ENCODE results near the gene SVEP1. TPM values are rescaled to one million over a fixed set of nuclear protein-coding genes. Genes with fewer than 3 reads are reported as not detected.
"Not testable (repeated sequence)": the region's sequence is repeated elsewhere in the genome, so short reads cannot be mapped to it uniquely, and the experiment has no call there.

The SVEP1 gene
- total RNA-seq, 1 experiment from 2014 or later = 17.2 TPM

DNA sequence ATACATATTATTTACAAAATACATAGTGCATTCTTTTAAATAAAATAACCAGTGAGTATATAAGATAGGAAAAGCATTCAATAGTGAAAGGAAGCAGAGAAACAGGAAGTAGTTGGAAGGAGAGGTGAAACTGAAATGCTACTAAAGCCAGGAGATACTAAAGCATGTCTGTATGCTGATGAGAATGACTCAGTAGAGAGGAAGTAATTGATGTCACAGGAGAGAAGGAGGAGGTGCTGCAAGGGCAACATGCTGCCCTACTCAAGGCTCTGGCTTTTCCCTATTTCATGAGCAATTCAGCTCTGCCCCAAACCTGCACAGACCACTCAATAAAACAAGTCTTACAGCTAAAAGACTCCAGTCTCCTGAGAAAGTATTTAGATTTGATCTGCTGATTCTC, 133.4 kb downstream of the SVEP1 start:
- DNase-seq (ENCODE audit: low read depth) = peak; percentile 51

DNA sequence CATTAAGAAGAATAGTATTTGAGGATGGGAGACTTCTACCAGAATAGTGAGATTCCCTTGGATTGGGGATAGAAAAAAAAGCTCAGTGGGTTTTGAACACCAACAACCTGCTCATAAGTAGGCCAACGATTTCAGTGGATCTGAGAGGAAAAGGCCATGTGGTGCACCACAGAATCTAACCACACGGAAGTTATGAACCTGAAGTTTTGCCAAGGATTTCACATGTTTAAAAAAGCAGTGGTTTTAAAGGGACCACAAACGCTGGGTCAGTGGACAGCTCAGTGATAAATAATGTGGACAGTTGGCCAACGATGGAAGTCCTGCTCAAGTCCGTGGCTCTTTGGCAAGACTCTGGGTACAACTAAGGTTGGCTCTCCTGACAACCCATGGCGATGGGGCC, 134.6 kb downstream of the SVEP1 start:
- peak; percentile 97 for DNase-seq (ENCODE audit: low read depth)

DNA sequence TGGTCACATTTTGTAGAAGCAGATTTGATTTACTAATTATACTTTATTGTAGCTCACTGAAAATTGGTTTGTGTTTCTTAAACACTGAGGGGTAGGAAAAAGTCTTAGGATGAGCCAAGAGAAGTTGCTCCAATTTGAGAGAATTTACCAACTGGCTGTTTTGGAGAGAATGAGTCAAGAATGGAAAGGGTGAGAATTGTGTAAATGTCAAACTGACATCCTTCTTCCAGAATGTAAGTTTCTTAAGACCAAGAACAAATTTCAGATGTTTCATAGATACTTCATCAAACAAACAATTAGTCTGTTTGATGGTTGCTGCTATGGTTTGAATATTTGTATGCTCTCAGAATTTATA, 135.7 kb downstream of the SVEP1 start:
- peak; percentile 67 for DNase-seq (ENCODE audit: low read depth)

DNA sequence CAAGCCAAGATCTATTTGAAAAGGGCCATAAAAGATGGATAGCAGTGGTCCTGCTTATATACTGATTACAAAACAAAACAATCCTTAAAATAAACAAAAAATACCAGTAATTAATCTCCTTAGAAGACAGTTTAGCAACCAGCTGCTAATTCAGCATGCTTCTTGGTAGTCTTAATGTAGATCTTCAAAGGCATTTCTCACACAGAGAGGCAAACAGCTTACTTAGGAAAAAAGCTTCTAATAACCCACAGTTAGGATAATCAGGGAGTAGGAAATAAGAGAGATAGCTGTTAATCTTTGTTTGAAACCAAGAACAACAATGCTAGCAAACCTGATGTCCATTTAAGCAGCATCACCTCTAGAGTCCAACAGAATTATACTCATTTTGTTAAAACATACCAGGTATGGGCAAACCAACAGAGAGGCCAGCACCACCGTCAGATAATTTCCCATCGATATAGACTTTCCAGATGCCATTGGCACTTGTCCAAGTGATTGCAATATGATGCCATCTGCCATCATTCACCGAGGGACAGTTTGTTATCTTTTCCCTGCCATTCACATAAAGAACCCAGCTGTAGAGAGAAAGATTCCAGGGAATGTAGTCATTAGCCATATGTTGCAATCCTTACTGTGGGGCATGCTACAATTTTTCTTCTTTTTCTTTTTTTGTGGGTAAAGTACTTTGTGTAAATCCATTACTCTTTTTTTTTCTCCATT, 136.2 kb downstream of the SVEP1 start:
- DNase-seq (ENCODE audit: low read depth) = peak; percentile 91

DNA sequence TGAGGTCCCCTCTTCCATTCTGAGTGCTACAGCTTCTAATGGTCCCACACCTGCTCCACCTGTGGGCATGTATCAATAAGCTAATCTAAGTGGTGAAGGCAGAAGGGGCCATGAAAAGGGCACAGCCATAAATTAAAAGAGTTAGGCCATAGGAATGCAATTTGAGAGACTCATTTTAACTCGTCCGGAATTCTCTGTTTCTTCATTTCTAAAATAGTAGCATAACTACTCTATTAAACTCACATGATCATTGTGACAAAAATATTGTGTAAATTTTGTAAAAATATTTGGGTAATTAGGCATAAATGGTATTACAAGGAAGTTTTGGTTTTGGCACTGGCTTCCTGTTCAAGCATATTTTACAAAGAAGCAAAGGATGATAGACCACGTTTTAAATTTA, 138.7 kb downstream of the SVEP1 start:
- no peak for DNase-seq (ENCODE audit: low read depth)

DNA sequence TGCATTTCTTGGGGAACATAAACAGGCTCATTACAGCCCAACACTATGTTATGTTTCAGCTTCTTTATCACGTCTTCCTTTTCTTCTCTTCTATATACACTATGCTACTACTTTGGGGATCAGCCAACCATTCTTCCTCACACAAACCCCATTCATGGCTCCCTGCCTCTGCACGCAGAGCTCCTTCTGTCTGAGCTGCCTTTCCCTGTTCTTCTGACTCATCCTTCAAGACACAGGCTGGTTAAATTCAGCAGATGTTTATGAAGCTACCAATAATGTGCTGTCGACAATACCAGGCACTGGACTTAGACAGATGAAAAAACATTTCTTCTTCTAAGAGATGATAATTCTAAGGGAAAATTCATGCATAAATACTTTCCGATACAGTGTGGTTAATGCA, 139.4 kb downstream of the SVEP1 start:
- DNase-seq (ENCODE audit: low read depth) = peak; percentile 94

DNA sequence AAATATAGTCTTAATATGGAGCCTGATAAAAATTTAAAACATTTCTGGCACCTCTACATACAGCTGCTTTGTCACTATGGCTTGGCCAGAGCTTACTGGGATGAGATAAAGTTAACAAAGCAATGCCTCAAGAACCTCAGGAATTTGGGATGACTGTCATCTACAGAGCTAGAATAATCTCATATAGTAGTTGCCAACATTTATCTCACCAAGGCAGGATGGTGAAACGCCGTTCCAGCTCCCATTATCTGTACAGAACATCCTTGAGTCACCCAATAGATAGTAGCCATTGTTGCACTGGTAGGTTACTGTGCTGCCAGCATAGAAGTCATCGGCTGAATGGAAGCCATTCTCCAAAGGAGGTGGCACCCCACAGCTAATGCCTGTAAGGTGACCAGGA, 147.3 kb downstream of the SVEP1 start:
- DNase-seq (ENCODE audit: low read depth) = peak; percentile 74

DNA sequence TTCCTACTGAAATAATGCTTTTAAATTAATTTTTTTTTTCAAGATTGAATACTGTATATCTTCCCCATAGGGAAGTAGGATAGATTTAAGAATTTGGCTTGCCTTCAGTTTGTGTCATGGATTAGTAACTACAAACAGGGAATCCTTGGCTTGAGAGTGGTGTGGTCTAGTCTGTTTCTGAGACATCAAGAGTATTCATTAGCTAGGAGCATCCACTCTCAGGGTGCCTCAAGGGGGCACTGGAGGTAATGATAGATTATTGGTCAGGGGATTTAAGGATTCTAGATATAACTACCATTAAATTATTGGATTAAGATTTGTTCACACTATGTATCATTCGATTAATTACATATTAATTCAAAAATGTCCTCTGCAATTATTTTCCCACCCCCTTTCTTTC, 150.1 kb downstream of the SVEP1 start:
- DNase-seq (ENCODE audit: low read depth) = peak; percentile 8

DNA sequence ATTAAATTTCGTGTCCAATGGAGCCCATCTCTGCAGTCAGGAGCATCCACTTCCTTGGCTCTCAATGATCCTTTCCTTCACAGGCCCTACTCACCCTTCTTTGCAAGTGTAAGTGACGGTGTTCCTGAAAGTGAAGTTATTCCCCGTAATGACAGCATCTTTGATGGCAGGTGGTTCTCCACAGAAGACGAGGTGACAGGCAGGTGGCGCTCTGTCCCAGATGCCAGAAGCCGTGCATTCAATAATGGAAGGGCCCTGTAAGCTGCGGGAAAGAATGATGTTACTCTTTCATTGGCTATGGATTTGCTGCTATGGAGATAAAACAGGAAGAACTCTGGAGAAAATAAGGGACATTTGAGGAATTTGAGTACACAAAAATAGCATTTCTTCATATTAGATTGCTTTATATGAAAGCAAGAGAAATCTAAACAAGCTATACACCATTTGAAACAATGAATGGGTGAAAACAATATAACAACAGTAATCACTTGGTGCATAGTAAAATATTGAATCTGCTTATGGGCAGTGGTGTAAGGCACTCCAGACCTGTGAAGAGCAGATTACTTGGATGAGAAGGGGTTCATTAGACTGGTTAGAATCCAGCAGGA, 151.9 kb downstream of the SVEP1 start:
- peak; percentile 62 for DNase-seq (ENCODE audit: low read depth)

DNA sequence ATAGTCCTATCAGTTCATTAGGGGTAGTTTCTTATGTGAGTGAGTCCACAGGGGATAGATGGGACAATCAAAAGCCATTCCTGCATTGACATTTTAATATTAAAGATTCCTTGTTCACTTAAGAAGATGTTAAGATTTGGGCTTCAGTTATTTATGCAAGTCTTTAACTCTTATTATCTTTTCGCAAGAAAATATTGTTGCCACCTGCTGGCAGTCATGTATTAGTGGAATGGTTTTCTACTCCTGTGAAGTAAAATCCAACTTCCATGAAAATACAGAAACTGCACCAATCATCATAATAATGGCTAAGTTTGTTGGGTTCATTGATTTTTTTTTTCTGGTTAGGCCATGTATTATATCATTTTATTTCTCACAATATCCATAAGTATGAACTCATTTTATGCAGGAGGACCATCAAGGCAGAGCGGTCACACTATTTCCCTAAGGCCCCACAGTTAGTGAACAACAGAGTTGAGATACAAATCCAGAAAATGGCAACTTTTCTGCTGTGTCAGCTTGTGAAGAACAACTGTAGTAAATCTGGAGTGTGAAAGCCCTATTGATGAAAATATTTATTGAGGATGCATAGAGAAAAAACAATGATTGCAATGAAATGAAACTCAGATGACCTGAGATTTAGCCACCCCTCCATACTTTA, 153.4 kb downstream of the SVEP1 start:
- DNase-seq (ENCODE audit: low read depth) = peak; percentile 40

DNA sequence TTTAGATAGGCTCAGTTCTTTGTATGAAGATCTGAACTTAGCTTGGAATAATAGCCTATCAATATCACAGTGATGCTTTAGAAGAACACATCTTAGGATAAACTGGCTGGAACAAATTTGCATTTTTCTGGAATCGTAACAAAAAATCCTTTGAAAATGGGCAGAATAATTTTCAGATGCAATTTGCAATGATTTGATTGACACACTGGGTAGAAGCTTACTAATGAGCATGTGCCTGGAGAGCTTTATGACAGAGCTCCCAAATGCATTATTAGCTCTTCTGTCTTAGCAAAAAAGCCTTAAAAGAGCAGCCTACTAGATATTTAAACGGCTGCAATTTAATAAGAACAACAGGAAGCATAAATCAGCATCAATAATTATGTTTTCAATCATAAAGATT, 165.1 kb downstream of the SVEP1 start:
- DNase-seq (ENCODE audit: low read depth) = no peak

DNA sequence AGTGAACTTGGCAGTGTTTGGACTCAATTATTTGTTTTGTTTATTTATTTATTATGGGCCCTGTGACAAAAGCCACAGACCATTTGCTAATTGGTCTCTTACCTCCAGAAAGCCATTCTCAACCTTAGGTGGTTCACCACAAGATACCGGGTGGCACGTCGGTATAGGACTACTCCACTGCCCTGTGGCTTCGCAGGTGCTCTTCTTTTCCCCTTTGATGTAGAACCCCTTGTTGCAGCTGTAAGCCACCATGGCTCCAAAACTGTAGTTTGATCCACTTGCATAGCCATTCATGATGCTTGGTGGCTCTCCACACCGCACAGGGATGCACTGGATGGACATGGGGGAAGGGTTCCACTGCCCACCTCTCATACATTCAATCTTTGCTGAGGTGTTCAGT, 168.6 kb downstream of the SVEP1 start:
- no peak for DNase-seq (ENCODE audit: low read depth)

DNA sequence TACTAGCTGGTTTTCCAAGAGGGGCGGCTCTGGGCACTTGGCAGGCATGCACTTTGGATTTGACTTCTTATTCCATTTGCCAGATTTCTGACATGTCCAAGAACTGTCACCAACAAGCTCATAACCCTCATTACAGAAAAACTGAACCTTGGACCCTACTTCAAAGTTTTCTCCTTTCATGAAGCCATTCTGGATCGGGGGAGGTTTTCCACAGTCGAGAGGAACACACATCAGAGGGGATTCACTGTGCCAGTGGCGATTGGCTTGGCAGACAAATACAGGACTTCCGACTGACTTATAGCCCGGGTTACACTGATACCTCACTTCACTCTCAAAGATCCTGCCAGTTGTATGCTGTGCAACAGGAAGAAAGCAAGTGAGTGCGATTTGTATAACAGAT, 170.9 kb downstream of the SVEP1 start:
- DNase-seq (ENCODE audit: low read depth) = no peak

DNA sequence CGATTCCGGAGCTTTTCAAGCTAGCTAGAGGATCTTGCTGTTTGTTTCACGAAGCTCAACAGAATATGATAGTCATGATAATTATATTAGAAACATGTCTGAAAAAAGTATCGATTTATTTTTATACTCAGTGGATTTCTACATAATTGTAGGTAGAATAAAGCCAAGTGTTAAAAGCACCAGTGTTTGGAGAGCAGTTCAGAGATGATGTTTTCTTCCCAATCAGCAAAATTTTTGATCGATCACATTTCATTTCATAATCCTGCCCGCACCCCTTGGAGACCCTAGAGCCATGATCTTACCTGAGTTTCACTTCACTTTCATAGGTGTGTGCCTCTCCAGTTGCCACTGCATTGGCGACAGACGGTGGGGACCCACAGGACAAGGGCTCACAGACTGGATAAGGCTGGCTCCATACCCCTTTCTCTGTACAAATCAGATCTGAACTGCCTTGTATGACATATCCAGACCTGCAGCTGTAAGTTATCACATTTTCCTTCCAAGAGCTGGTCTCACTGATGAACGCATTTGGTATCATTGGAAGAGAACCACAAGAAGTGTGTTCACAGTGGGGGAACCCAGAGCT, 173.6 kb downstream of the SVEP1 start:
- no peak for DNase-seq (ENCODE audit: low read depth)

DNA sequence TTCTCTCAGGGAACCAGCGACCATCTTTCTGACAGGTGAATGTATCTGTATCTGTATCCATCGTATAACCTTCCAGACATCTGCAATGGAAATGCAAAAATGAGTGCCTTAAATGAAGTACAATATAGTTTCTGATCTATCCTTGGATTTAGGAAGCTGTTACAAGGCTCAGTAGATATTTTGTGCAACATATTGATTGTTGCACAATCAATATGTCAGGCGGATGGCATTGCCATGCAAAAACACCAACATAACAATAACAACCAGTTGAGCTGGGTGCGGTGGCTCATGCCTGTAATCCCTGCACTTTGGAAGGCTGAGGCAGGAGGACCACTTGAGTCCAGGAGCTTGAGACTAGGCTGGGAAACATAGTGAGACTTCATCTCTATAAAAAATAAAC, 175.1 kb downstream of the SVEP1 start:
- no peak for DNase-seq (ENCODE audit: low read depth)

DNA sequence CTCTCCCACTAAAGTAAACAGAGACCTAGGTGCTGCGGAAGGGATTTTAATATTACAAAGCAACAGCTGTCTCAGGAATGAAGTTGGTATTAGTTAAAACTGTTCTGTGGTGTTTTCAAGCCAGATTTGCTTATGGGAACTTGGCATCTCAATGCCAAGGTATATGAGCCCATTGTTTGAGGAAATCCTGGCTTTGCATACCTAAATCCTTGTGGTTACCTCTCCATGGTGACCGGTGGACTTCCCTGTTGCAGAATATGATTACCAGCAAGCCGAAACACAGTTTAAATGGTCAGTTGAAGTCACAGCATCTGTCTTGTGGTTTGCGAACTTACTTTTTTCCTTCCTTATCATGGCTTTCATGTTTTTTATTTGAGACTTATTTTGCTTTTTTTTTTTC, 179.6 kb downstream of the SVEP1 start:
- DNase-seq (ENCODE audit: low read depth) = no peak

DNA sequence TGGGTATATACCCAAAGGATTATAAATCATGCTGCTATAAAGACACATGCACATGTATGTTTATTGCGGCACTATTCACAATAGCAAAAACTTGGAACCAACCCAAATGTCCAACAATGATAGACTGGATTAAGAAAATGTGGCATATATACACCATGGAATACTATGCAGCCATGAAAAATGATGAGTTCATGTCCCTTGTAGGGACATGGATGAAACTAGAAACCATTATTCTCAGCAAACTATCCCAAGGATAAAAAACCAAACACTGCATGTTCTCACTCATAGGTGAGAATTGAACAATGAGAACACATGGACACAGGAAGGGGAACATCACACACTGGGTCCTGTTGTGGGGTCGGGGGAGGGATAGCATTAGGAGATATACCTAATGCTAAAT, 180.5 kb downstream of the SVEP1 start:
- not testable (repeated sequence) for DNase-seq (ENCODE audit: low read depth)

DNA sequence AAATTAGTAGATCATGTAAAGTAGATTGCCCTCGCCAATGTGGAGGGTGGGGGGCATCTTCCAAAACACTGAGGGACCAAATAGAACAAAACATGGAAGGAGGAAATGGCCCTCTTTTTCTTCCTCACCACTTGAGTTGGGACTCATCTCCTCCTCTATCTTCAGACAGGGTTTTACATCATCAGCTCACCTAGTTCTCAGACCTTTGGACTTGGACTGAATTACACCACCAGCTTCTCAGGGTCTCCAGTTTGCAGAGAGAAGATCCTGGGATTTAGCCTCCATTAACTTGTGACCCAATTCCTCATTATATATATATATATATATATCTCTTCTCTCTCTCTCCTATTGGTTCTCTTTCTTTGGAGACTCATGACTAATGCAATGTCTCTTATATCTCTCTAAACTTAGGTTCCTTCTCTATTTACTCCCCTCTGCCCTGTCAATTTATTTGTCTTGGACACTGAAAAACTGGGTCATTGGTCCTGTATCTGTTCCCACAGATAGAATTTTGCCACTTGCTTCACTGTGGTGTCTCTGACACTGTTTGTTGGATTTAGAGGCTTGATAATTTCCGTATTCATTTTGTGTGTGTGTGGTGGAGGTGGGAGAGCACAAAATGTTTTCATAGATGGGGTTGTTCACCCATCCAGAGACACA, 187.6 kb downstream of the SVEP1 start:
- no peak for DNase-seq (ENCODE audit: low read depth)

DNA sequence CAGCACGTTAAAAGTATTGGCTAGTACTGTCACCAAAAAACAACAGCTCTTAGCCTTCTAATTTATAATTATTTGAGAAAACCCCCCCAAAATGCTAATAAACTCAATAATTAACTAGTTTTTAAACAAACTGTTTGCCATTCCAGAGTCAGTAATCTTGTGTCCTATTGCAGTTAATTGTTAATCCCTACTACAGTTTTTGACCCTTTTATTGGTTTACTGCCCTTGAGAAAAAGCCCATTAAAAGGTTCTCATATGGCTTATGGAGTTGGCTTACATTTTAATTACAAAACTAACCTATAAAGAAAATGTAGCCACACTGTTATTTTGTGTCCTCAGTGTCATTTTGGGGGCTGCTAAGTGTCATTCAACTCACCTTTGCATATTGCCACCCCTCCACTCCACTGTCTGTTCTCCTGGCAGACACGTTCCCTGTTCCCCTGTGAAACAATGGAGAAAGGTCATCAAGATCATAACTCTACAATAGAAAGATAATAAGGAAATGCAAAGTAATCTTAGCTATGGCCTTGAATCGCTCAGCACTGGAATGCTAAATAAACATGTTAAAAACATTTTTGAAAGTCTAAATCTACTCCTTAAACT, 190.3 kb downstream of the SVEP1 start:
- no peak for DNase-seq (ENCODE audit: low read depth)

DNA sequence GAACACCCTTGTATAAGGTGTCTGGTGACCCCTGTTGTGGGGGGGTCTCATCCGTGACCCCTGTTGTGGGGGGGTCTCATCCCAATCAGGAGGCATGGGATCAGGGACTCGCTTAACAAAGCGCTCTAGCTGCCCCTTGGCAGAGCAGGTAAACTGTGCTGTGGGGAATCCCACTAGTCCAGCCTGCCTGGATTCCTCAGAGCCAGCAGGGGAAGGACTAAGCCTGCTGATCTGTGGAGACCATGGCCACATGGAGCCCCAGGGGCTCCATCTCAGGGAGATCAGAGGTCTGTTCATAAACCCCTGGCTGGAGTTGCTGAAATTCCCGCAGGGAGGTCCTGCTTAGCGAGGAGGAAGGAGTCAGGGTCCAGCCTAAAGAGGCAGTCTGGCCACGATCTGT, 196.1 kb downstream of the SVEP1 start:
- no peak for DNase-seq (ENCODE audit: low read depth)

DNA sequence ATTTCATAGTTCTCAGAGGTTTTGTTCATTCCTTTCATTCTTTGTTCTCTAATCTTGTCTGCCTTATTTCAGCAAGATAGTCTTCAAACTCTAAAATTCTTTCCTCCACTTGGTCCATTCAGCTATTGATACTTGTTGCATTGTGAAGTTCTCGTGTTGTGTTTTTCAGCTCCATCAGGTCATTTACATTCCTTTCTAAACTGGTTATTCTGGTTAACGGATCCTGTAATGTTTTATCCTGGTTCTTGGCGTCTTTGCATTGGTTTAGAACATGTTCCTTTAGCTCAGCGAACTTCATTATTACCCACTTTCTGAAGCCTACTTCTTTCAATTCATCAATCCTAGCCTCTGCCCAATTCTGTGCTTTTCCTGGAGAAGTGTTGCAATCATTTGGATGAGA, 196.8 kb downstream of the SVEP1 start:
- no peak for DNase-seq (ENCODE audit: low read depth)

DNA sequence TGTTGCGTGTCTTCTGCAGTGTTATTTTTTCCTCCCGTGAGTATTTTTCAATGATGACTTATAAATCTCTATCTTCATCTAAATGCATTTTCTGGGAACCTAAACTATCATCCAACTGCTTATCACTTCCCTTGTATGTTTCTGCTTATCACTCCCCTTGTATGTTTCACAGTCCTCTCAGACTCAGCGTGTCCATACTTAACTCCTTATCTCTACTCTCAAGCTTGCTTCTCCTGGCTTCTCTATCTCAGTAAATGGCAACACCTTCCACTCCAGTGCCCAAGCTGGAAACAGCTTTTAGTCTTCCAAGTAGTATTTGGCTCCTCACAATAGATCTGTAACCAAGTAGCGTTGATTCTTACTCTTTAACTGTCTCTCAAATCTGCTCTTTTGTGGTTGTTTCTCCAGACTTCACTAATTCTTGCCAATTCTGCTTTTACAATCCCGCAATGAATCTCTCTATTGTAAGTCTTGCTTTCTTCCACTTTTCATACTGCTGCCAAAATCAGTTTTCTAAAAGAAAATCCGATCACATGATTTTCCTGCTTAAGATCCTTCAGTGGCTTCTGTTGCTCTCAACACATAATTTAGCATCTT, 208.0 kb downstream of the SVEP1 start:
- no peak for DNase-seq (ENCODE audit: low read depth)
